Measurements from ENCODE around the gene TSFM. TPM values are rescaled to one million over a fixed set of nuclear protein-coding genes. Genes with fewer than 3 reads are reported as not detected.

Gene TSFM
- total RNA-seq, 1 donor from 2014 or later, result 24.8 TPM

- no peak for DNase-seq (ENCODE audit: low read depth)
Measured at GRCh38 chr12:57746025-57746424, 36.6 kb upstream of the TSFM start.

GRCh38 chr12:57749061-57749460 is 33.5 kb upstream of the TSFM start:
- DNase-seq (ENCODE audit: low read depth), result no peak

- DNase-seq (ENCODE audit: low read depth), result no peak
Measured at GRCh38 chr12:57750561-57751431, 31.8 kb upstream of the TSFM start.

GRCh38 chr12:57751432-57751787 is 31.2 kb upstream of the TSFM start:
- DNase-seq (ENCODE audit: low read depth), result no peak

- peak; percentile 98 for DNase-seq (ENCODE audit: low read depth)
Measured at GRCh38 chr12:57751788-57752667, 30.6 kb upstream of the TSFM start, which contains the start of gene CDK4. Gene CDK4 (minus strand): TSS chr12:57752310. CDS start chr12:57751717, 593 bp downstream.

- no peak for DNase-seq (ENCODE audit: low read depth)
Measured at GRCh38 chr12:57752668-57753000, 30.0 kb upstream of the TSFM start.

GRCh38 chr12:57753756-57754337 is 28.7 kb upstream of the TSFM start:
- DNase-seq (ENCODE audit: low read depth), result no peak

- DNase-seq (ENCODE audit: low read depth), result peak; percentile 62
Measured at GRCh38 chr12:57754411-57755193, 28.0 kb upstream of the TSFM start, which contains the start of gene MARCHF9. Gene MARCHF9 (plus strand): TSS chr12:57755103. CDS start chr12:57755529, 426 bp downstream.

- no peak for DNase-seq (ENCODE audit: low read depth)
Measured at GRCh38 chr12:57755194-57755453, 27.5 kb upstream of the TSFM start.

GRCh38 chr12:57755454-57756372 is 26.9 kb upstream of the TSFM start:
- DNase-seq (ENCODE audit: low read depth), result no peak

- DNase-seq (ENCODE audit: low read depth), result no peak
Measured at GRCh38 chr12:57756406-57757341, 25.9 kb upstream of the TSFM start.

- DNase-seq (ENCODE audit: low read depth), result no peak
Measured at GRCh38 chr12:57757771-57758170, 24.8 kb upstream of the TSFM start.

GRCh38 chr12:57758552-57759359 is 23.8 kb upstream of the TSFM start:
- DNase-seq (ENCODE audit: low read depth), result no peak

GRCh38 chr12:57759360-57759980 is 23.1 kb upstream of the TSFM start:
- DNase-seq (ENCODE audit: low read depth), result peak; percentile 36

GRCh38 chr12:57760347-57760982 is 22.1 kb upstream of the TSFM start:
- no peak for DNase-seq (ENCODE audit: low read depth)

GRCh38 chr12:57761391-57761998 is 21.1 kb upstream of the TSFM start:
- no peak for DNase-seq (ENCODE audit: low read depth)

GRCh38 chr12:57762463-57762862 is 20.1 kb upstream of the TSFM start:
- DNase-seq (ENCODE audit: low read depth), result no peak

Data from renal cortical epithelial cell (primary cell).